GM12892 (cell line): ENCODE measurements around the gene SIPA1L3.

Experiments used
- DNase-seq: peaks from one replicate; pipeline ENCODE4 v3.0.0; 2011; ENCODE audit not compliant: insufficient read length
- FAIRE-seq: peaks from 2 replicates; lab custom pipeline; 2011; peaks lifted over from hg19 to GRCh38; lab: Jason Lieb, UNC
- POLR2A ChIP-seq: IDR thresholded peaks from 2 replicates; pipeline ENCODE4 v1.6.1; 2011; ENCODE audit warnings: low read depth, low read length, control low read depth
- POLR2AphosphoS5 ChIP-seq: IDR thresholded peaks from 2 replicates; pipeline ENCODE4 v1.6.1; 2011; ENCODE audit warnings: low read depth, low read length, control low read depth
- TAF1 ChIP-seq: IDR thresholded peaks from 2 replicates; pipeline ENCODE4 v1.6.1; 2011; ENCODE audit warnings: low read depth, mild to moderate bottlenecking, control low read depth, low read length, borderline replicate concordance

SIPA1L3 gene

DNA sequence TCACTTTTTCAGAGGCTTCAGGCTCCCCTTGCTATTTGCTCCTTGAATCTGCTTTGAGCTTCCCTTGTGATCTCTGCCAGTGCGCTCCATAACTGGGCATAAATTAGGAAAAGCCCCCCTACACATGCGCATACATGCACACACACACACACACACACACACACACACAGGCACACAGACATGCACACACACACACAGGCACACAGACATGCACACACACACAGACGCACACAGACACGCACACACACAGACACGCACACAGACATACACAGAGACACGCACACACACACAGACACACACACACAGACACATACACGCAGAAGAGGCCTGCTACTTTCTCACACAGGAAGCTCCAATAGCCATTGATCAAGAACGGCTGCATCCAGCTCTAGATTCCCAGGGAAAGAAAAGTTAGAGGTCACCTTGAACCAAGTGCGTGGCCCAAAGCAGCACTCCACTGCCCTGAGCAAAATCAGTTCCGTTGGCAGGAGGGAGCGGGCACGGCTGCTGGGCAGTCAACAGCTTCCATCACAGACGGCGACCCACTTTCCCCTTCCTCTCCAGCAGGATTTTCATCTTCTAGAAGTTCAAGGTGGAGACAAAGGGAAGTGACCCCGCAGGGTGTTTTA, 171.4 kb downstream of the SIPA1L3 start:
- no peak for TF ChIP-seq POLR2AphosphoS5
- no peak for TF ChIP-seq POLR2A
- no peak for TF ChIP-seq TAF1
- DNase-seq: no peak

DNA sequence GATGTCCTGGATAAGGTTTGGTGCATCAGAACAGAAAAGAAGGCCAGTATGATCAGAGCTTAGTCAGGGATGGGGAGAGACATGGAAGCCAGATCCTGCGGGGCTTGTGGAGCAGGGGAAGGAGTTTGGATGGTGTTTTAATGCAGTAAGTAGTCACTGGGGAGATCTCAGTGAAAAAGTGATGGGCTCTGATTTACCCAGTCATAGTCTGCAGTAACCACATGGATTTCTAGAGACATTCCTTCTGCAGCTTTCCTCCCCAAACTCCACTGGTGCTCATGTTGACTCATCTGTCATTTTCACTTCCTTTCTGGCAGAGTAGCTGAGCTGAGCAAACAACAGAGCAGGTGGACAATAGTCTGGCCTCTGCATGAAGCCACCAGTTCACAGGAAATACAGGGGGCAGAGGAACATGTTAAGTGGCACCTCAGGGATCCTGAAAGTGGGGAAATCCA, 172.9 kb downstream of the SIPA1L3 start:
- FAIRE-seq: peak; percentile 92
- TF ChIP-seq POLR2AphosphoS5: no peak
- no peak for TF ChIP-seq TAF1
- TF ChIP-seq POLR2A: no peak
- DNase-seq: peak; percentile 62

More for the DNA sequence above, 171.4 kb downstream of the SIPA1L3 start:
- FAIRE-seq: no peak

DNA sequence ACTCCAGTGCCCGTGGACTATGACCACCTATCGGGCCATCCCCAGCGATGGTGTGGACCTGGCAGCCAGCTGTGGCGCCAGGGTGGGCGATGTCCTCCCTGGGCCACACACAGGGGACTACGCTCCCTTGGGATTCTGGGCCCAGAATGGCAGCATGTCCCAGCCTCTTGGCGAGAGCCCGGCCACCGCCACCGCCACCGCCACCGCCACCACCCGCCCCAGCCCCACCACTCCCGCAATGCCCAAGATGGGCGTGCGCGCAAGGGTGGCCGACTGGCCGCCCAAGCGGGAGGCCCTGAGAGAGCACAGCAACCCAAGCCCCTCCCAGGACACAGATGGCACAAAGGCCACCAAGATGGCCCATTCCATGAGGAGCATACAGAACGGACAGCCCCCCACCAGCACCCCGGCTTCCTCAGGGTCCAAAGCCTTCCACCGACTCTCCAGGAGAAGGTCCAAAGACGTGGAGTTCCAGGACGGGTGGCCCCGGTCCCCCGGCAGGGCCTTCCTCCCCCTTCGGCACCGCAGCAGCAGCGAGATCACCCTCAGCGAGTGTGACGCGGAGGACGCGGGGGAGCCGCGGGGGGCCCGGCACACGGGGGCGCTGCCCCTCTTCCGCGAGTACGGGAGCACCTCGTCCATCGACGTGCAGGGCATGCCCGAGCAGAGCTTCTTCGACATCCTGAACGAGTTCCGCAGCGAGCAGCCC, 174.7 kb downstream of the SIPA1L3 start:
- TF ChIP-seq POLR2A (no peak), POLR2AphosphoS5 (no peak), TAF1 (no peak)
- DNase-seq (no peak), FAIRE-seq (no peak)

GRCh38 chr19:38082256-38083118, 175.5 kb downstream of the SIPA1L3 start:
- DNase-seq (no peak), FAIRE-seq (no peak)
- no peak for TF ChIP-seq POLR2AphosphoS5
- TF ChIP-seq TAF1: no peak
- no peak for TF ChIP-seq POLR2A

GRCh38 chr19:38084196-38084595, 177.2 kb downstream of the SIPA1L3 start:
- DNase-seq: no peak
- no peak for FAIRE-seq
- TF ChIP-seq POLR2AphosphoS5 (no peak), TAF1 (no peak), POLR2A (no peak)

- FAIRE-seq (no peak), DNase-seq (no peak)
- TF ChIP-seq TAF1 (no peak), POLR2AphosphoS5 (no peak), POLR2A (no peak)
These were observed 182.4 kb downstream of the SIPA1L3 start for GRCh38 chr19:38089440-38089839.

GRCh38 chr19:38093154-38093553, 186.1 kb downstream of the SIPA1L3 start:
- DNase-seq (no peak), FAIRE-seq (no peak)
- TF ChIP-seq POLR2AphosphoS5 (no peak), TAF1 (no peak), POLR2A (no peak)

- DNase-seq (no peak), FAIRE-seq (no peak)
- no peak for TF ChIP-seq POLR2AphosphoS5
- TF ChIP-seq POLR2A: no peak
- TF ChIP-seq TAF1: no peak
These were observed 186.6 kb downstream of the SIPA1L3 start for GRCh38 chr19:38093587-38093986.

GRCh38 chr19:38095411-38096308, 188.7 kb downstream of the SIPA1L3 start:
- DNase-seq (no peak), FAIRE-seq (peak; percentile 40)
- TF ChIP-seq TAF1: no peak
- no peak for TF ChIP-seq POLR2AphosphoS5
- TF ChIP-seq POLR2A: no peak

DNA sequence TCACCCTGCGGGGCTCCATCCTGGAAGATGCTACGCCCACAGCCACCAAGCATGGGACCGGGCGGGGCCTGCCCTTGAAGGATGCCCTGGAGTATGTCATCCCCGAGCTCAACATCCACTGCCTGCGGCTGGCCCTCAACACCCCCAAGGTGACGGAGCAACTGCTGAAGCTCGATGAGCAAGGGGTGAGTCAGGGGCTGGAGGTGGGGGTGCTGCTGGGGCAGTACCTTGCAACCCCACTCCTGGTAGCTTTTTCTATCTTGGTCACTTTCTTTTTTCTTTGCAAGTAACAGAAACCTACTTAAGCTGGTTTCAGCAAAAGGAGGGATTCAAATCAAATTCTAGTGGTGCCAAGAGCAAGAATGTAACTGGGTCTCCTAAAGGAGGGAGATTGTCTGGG, 193.0 kb downstream of the SIPA1L3 start:
- no peak for TF ChIP-seq POLR2AphosphoS5
- TF ChIP-seq POLR2A: no peak
- TF ChIP-seq TAF1: no peak
- DNase-seq: no peak
- FAIRE-seq: no peak

DNA sequence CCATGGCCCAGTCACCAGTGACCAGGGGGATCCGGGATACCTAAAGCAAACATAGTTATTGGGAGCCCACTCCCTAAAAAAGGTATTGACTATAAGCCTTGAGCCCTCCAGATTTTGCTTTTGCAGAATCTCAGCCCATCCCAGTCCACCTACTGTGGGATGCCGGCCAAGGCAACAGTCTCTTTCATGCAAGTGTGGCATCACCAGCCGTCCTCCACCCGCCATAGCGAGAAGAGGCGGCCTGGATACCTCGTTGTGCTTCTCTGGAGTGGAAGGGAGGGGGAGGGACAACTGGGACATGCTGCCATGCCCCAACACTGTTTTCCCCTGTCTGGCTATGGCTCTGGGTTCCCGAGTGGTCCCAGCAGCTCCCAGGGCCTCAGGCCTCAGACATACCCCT, 193.6 kb downstream of the SIPA1L3 start:
- DNase-seq (no peak), FAIRE-seq (no peak)
- no peak for TF ChIP-seq POLR2A
- no peak for TF ChIP-seq TAF1
- TF ChIP-seq POLR2AphosphoS5: no peak
